Measurements from ENCODE around the gene ZBP1.

The ZBP1 gene

DNA sequence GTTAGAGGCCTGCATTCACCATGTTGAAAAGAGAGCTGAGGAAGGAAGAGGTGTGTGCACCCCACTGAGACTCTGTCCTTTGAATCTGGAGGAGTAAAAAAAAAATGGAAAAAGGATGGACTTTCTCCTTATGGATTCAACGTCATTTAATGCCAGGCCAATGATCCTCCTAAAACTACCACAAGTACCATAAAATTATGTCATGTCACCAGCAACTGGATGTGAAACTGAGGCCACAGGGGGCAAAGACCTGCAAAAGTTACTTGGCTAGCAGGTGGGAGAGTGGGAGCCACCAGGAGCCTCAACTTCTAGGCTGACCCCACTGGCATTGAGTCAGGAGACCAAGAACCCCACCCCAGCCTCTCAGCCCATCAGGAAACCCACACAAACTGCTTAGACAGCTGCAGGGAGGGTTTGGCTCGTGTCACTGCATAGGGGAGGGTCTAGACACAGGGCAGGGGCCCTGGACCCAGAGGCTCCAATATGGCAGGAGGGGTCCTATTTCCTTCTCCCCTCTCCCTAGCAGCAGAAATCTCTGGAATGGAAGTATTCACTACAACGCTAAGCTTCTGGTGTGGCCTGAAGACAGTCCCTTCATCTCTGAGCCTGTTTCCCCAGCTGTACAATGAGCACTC lies 48.3 kb downstream of the ZBP1 start:
- no peak for DNase-seq (ENCODE audit: low spot score)

DNA sequence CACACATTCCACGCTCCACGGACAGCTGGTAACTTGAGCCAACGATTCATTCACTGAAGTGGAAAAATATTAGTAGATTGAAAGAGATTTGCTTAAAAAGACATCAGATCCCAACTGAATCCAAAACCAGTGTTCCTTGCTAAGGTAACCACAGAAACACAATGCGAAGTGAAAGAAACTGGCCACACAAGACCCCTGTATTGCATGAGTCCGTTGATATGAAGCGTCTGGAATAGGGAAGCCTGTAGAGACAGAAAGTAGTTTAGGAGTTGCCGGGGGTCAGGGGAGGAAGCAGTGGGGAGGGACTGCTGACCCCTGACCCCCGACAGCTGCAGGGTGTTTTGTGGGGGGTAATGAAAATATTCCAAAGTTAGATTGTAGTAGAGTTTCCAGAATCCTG lies 49.3 kb downstream of the ZBP1 start:
- DNase-seq (ENCODE audit: low spot score) = no peak

- no peak for DNase-seq (ENCODE audit: low spot score)
Measured at GRCh38 chr20:57570145-57570850, 49.9 kb downstream of the ZBP1 start.

- no peak for DNase-seq (ENCODE audit: low spot score)
Measured at GRCh38 chr20:57568960-57569359, 51.3 kb downstream of the ZBP1 start.

GRCh38 chr20:57568088-57568896 lies 51.9 kb downstream of the ZBP1 start:
- no peak for DNase-seq (ENCODE audit: low spot score)

- no peak for DNase-seq (ENCODE audit: low spot score)
Measured at GRCh38 chr20:57567471-57568079, 52.7 kb downstream of the ZBP1 start.

GRCh38 chr20:57566803-57567459 lies 53.3 kb downstream of the ZBP1 start:
- DNase-seq (ENCODE audit: low spot score) = no peak

DNA sequence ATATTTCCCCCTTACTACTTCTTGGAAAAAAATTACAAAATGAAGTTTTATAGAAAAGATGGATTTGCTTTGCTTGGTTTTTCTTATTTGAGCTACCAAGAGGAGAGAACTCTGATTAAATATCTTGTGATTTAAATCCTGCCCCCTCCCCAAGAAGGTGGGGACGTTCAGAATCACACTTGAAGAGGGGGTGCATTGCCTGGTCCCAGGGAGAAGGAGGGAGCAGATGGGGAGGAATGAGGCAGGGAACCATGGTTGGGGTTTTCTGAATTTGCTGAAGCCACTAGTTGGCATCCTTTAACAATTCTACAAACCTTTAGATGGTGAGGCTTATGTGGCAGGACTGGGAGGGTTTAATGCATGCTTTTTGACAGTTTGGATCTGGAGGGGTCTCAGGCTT lies 53.8 kb downstream of the ZBP1 start:
- no peak for DNase-seq (ENCODE audit: low spot score)

DNA sequence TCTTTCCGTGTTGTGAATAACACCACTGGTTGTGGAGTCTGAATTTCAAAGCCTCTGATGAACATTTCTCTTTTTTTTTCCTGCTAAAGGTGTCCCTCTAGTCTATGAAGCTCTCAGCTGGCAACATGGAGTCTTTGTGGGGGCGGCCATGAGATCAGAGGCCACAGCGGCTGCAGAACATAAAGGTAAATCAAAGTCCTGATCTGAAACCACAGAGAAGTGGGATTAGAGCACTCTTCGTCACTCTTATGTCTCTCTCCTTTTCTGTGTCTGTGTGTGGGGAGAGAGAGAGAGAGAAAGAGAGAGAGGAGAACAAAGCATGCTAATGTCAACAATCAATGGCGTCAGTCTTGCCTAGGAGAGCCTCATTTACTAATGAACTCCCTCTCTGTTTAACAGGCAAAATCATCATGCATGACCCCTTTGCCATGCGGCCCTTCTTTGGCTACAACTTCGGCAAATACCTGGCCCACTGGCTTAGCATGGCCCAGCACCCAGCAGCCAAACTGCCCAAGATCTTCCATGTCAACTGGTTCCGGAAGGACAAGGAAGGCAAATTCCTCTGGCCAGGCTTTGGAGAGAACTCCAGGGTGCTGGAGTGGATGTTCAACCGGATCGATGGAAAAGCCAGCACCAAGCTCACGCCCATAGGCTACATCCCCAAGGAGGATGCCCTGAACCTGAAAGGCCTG lies 55.1 kb downstream of the ZBP1 start:
- DNase-seq (ENCODE audit: low spot score) = no peak

GRCh38 chr20:57564180-57564802 lies 55.9 kb downstream of the ZBP1 start:
- DNase-seq (ENCODE audit: low spot score) = no peak

DNA sequence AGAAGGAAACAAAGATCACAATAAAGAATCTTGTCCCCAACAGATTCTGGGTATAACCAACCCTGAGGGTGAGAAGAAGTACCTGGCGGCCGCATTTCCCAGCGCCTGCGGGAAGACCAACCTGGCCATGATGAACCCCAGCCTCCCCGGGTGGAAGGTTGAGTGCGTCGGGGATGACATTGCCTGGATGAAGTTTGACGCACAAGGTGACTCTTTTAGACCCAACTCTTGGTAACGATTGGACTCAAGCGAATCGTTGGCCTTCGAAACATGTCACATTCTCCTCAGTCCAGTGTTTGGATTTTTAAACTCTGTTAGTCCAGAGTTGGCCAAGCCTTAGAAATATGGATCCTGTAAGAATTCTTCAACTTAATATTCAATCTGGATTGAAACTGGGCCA lies 56.7 kb downstream of the ZBP1 start:
- DNase-seq (ENCODE audit: low spot score) = no peak

DNA sequence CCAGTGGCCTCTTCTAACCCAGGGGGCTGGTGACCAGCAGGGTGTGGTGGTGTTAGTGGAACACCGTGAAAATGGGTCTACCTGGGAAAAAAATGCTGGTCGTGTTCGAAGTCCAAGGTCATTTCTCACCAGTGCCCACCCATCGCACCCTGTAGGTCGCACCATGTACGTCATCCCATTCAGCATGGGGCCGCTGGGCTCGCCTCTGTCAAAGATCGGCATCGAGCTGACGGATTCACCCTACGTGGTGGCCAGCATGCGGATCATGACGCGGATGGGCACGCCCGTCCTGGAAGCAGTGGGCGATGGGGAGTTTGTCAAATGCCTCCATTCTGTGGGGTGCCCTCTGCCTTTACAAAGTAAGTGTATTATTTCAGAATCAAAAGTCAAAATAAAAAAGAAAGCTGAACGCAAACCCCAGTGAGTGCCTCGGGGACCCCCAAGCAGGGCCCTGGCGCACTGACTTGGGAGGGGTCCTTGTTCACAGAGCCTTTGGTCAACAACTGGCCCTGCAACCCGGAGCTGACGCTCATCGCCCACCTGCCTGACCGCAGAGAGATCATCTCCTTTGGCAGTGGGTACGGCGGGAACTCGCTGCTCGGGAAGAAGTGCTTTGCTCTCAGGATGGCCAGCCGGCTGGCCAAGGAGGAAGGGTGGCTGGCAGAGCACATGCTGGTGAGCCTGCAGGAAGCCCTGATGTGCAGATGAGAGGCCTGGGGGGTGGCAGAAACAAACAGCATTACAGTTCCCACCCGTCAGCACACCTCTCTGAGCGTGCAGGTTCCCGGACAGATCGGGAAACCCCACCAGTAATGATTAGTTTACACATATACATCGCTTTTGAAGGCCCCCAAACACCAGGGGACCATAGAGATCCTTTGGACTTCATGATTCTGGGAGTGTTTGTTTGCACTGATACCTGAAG lies 57.4 kb downstream of the ZBP1 start:
- DNase-seq (ENCODE audit: low spot score) = no peak

DNA sequence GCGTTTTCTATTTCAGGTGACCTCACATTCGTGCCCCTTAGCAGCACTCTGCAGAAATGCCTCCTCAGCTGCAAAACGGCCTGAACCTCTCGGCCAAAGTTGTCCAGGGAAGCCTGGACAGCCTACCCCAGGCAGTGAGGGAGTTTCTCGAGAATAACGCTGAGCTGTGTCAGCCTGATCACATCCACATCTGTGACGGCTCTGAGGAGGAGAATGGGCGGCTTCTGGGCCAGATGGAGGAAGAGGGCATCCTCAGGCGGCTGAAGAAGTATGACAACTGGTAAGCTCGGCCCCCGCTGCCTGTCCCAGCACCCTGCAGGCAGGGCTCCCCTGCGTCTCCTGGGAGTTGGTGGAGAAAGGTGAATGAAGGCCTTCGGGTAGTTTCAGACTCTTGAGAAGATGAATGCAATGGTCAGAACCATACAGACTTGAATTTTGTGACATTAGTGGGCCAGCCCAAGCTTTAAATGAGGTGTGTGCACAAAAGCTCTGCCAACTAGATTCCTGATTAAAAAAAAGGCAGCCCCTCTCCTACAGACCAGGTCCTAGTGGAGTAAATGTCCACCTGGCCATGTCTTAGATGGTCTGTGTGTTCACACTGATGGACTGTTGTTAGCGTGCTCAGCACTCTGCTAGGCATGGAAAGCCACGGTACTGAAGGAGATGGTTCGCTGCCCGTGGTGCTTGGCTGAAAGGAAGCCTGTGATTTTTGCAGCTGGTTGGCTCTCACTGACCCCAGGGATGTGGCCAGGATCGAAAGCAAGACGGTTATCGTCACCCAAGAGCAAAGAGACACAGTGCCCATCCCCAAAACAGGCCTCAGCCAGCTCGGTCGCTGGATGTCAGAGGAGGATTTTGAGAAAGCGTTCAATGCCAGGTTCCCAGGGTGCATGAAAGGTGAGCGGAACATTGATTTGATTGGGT lies 58.6 kb downstream of the ZBP1 start:
- DNase-seq (ENCODE audit: low spot score) = no peak

DNA sequence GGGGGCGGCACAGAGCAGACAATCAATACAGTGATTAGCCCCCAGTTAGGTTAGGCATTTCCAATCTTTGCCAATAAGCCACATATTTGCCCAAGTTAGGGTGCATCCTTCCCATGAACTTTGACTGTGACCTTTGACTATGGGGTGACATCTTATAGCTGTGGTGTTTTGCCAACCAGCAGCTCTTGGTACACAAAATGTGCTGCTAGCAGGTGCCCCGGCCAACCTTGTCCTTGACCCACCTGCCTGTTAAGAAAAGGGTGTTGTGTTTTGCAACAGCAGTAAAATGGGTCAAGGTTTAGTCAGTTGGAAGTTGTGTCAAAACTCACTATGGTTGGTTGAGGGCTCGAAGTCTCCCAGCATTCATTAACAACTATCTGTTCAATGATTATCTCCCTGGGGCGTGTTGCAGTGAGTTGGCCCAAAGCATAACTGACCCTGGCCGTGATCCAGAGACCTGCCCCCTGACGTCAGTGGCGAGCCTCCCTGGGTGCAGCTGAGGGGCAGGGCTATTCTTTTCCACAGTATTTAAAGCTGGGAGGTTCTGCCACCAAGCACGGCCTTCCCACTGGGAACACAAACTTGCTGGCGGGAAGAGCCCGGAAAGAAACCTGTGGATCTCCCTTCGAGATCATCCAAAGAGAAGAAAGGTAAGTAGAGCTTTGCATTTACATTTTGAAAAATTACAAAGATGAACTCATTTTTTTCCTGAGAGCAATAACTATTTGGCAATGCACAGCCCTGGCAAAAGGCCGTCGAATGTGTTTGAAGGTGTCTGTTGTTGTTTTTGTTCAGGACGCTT lies 59.5 kb downstream of the ZBP1 start, which contains the start of gene PCK1:
Gene PCK1 (plus strand): TSS at position 557 of the 802 bp plus-strand sequence. CDS start 302 bp downstream, outside the sequence.
- no peak for DNase-seq (ENCODE audit: low spot score)

DNA sequence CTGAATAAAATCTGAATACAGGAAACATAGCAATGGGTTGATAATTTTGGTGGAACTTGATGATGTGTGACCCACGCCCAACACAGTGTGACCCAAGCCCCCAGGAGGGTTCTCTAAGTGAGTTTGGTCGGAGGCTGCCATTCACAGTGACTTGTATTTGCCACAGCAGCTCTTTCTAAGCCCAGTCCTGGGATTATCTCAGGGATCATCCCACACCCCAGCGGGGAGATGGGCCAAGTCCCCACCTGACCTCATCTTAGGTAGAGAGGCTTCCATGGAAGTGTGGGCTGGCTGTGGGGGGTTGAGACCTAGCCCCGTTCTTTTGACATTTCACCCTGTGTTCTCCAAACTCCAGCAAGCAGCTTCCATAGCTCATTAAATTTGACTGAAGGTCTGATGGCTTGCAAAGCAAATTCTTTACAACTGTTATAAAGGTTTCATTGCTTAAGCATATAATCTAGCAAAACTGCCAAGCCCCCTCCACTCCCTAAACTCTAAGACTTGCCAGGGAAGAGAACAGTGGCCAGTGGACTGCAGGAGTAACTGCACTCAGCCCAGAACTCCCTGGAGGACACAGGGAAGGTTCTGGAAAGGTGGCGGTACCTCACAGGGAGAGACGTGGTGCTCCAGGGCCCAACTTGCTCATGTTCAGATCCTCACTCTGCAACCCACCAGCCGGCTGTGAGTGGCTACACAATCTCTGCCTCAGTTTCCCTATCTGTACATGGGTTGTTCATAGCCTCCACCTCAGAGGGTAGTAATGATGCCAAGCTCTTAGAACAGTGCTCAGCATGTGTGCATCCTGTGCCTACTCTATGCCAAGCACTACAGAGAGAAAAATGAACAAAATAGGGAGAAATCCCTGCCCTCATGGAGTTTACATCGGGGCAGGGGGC lies 60.3 kb downstream of the ZBP1 start:
- no peak for DNase-seq (ENCODE audit: low spot score)

DNA sequence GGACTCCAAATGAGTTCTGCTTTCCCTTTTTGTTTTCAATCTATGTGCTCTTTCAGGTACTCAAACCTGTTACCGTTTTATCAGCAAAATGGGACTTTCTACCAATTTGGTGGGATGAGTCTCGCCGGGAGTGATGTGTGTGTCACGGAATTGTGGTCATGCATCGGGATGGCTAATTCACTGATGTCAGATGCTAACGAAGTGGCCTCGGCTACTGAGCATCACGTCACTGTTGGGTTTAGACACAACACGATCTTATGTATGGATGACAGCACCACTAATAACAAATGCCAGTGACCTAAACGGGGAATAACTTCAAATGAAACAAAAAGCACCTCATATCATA lies 61.0 kb downstream of the ZBP1 start:
- no peak for DNase-seq (ENCODE audit: low spot score)
